ENCODE data around the gene ZNF280B.

DNA sequence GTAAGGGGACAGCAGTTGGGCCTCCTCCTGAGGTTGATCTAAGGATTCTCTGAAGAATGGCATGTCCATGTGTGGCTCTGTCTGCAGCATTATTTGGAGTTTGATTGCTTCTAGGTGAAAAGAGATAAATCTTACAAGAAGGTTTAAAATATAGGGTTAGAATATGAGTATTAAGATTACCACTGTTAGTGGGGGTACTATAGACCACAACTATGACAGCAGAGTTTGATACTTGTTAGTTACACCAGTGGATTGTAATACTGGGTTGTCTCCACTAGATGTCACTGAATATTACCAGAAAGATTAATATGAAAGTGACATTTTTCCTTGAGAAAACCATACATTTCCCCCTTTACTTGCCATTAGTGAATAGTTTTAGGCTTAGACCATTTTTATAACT lies 47.9 kb downstream of the ZNF280B start:
- TF ChIP-seq, protein P1, sequence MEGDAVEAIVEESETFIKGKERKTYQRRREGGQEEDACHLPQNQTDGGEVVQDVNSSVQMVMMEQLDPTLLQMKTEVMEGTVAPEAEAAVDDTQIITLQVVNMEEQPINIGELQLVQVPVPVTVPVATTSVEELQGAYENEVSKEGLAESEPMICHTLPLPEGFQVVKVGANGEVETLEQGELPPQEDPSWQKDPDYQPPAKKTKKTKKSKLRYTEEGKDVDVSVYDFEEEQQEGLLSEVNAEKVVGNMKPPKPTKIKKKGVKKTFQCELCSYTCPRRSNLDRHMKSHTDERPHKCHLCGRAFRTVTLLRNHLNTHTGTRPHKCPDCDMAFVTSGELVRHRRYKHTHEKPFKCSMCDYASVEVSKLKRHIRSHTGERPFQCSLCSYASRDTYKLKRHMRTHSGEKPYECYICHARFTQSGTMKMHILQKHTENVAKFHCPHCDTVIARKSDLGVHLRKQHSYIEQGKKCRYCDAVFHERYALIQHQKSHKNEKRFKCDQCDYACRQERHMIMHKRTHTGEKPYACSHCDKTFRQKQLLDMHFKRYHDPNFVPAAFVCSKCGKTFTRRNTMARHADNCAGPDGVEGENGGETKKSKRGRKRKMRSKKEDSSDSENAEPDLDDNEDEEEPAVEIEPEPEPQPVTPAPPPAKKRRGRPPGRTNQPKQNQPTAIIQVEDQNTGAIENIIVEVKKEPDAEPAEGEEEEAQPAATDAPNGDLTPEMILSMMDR (IDR thresholded peaks at IDR 0.05), result peak; percentile 17
- no peak for TF ChIP-seq EZH2 (IDR thresholded peaks at IDR 0.05; ENCODE audit: borderline replicate concordance, insufficient read depth, low read depth, low read length, poor library complexity, severe bottlenecking)
